Measurements from ENCODE around the gene ITGB1BP1.
A peak's percentile ranks its signal among the peaks of the same experiment; 100 is the strongest.

Gene ITGB1BP1

DNA sequence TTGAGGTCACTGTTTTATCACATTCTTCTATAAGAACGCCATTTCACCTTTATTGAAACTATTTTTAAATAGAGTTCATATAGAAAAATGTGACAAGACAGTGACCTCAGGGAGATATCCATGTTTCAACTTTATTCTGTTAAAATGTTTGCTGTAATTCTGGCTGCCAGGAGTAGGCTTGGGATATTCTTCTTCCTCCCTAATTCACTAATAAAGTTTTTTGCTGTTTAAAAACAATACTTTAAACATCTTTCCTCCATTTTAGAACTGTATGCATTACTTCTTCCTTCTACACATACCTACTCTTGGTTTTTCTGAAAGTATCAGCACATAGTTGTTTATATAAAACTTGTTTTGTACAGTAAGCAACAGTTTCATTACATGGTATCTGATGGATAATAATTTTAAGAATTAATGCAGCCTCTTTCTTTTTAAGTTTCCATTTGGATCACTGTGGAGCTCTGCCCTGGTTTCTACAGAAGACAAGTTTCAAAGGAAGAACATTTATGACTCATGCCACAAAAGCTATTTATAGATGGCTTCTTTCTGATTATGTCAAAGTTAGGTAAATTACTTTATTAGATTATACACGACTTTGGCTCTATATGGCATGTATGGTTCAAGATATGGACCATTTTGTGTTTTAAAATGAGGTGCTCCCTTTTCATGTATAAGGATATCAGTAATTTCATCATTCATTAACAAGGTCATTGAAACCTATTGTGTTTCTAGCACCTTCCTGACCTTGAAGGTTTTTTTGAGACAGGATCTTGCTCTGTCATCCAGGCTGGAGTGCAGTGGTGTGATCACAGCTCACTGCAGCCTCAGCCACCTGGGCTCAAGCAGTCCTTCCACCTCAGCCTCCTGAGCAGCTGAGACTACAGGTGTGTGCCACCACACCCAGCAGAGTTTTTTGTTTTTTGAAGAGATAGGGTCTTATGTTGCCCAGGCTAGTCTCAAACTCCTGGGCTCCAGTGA, 7.3 kb upstream of the ITGB1BP1 start:
- POLR2A ChIA-PET = no interaction called here
- no peak for DNase-seq (ENCODE audit: extremely low spot score)
- TF ChIP-seq, protein P1, sequence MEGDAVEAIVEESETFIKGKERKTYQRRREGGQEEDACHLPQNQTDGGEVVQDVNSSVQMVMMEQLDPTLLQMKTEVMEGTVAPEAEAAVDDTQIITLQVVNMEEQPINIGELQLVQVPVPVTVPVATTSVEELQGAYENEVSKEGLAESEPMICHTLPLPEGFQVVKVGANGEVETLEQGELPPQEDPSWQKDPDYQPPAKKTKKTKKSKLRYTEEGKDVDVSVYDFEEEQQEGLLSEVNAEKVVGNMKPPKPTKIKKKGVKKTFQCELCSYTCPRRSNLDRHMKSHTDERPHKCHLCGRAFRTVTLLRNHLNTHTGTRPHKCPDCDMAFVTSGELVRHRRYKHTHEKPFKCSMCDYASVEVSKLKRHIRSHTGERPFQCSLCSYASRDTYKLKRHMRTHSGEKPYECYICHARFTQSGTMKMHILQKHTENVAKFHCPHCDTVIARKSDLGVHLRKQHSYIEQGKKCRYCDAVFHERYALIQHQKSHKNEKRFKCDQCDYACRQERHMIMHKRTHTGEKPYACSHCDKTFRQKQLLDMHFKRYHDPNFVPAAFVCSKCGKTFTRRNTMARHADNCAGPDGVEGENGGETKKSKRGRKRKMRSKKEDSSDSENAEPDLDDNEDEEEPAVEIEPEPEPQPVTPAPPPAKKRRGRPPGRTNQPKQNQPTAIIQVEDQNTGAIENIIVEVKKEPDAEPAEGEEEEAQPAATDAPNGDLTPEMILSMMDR (IDR thresholded peaks at IDR 0.05; ENCODE audit: control extremely low read depth, extremely low read depth, low read depth, missing control alignments) = no peak
- CTCF ChIA-PET = interaction anchor here (1.5 kb wide), 1 partner anchor 34 kb away, joined by 3 read pairs; no protein-coding TSS in a partner anchor

DNA sequence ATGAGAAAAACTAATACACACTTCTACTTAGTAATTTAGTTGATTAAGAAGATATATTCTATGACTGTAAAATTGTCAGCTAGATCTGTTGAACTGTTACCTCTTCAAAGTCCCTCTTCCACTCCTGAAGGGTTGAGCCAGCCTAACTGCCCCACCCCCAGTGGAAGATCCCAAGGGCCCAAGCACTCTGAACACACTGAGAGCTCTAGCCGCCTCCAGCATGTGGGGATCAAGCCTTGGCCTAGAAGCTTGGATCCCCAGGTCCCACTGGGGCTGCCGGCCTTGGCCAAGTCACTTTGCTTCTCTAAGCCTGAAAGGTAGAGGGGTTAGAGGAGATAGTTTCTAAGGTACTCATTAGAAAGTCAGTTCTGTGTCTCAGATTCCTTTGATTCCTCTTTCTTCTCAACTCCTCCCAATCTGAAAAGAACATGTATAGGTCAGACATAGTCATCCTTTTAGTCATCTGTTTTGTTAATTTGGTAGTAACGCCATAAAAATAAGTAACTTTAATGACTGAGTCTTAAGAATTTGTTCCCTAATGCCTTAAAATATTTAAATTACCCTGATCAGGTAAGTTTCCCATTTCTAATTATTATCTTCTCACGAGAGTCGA, 5.7 kb upstream of the ITGB1BP1 start:
- POLR2A ChIA-PET = no interaction called here
- CTCF ChIA-PET = interaction anchor here (1.4 kb wide), 1 partner anchor 9 kb away, joined by 5 read pairs; no protein-coding TSS in a partner anchor
- TF ChIP-seq, protein P1 (IDR thresholded peaks at IDR 0.05; ENCODE audit: control extremely low read depth, extremely low read depth, low read depth, missing control alignments) = no peak
- no peak for DNase-seq (ENCODE audit: extremely low spot score)

DNA sequence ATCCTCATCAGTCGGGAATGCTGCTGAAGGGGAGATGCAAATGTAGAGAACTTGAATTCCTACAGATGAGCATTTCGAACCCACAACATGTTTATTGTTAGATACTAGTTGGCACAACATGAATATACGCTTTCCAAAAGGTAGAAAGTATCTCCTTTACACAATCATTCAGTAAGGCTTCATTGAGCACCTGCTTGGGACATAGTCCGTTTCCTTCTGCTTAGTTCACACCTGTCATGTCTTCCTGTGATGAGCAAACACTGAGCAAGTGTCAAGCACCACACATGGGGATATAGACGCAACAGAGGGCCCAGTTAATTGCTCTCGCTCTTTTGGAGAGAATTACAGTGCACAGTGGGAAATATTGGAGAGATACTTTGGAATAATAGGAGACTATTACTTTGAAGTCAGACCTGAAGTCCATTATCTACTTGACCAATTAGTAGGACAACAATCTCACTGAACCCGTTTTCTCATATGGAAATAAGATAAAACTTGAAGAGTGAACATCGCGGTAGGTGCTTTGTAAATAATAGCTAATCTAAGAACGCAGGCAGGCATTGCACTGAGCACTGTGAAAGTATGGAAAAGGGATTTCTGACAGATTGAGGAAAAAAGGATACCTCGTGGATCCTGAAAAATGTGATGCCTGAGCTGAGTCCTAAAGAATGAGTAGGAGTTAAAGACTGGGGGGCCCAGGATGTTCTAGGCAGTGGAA, 1.3 kb upstream of the ITGB1BP1 start:
- ChIA-PET CTCF (interaction anchor here (1.5 kb wide), 1 partner anchor 10 kb away, joined by 4 read pairs; no protein-coding TSS in a partner anchor), POLR2A (interaction anchor here (0.5 to 0.7 kb wide), 2 partner anchors 23 to 309 kb away, joined by 3 read pairs; no protein-coding TSS in a partner anchor)
- TF ChIP-seq, protein P1 (IDR thresholded peaks at IDR 0.05; ENCODE audit: control extremely low read depth, extremely low read depth, low read depth, missing control alignments) = no peak
- no peak for DNase-seq (ENCODE audit: extremely low spot score)

DNA sequence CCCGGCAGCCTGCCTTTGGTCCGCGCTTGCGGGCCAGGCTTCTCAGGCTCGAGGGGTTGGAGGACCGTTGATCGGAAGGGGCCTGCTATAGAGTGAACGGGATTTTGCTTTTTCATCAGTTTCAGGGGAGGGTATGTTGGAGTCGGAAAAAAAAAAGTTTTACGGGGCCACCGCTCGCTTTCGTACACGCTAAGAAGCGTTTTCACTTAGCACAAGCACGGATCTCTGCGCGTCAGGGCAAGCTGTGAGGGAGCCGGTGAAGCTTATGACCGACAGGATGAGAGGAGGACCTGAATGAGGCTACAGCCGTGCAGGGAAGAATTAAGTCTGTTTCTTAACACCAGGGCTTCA, 569 bp upstream of the ITGB1BP1 start:
- no peak for DNase-seq (ENCODE audit: extremely low spot score)
- TF ChIP-seq, protein P1 (IDR thresholded peaks at IDR 0.05; ENCODE audit: control extremely low read depth, extremely low read depth, low read depth, missing control alignments) = no peak
- CTCF ChIA-PET = no interaction called here
- POLR2A ChIA-PET = interaction anchor here (0.7 kb wide), 1 partner anchor 22 kb away, joined by 3 read pairs; no protein-coding TSS in a partner anchor

DNA sequence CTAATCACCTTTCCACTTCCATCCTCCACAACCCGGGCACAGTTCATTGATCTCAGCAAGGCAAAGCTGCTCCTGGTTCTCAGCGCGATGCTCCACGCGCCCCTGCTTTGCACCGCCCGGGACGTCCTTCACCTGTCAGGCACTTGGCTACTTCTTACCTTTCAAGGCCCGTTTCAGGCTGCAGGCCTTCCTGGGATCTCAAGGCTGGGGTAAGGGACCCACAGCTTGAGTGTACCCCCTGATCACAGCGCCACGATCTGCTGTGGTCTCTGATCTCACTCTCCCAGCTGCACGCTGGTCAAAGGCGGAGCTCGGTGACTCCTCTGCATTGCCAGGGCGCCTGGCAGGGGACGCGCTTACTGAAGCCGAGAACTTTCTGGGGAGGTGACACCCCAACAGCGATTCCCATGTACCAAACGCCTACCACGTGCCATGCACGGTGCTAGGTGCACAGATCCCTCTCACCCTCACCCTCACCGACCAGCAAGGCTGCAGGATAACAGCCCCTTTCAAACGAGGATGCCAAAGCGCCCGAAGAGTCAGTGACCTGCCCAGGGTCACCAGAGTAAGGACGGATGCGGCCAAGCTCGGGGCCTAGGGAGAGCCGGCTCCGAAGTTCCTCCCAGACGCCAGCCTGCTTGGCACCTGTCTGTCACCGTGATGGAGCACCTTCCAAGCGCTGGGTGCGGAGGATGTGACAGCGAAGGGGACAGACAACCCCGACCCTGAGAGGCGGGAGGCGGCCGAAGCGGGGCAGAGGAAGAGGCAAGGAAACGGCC, 818 bp downstream of the ITGB1BP1 start:
- CTCF ChIA-PET = interaction anchor here (0.8 to 1.5 kb wide), 2 partner anchors 14 to 133 kb away, joined by 3 to 5 read pairs; partner anchors contain the start of gene ADAM17
- TF ChIP-seq, protein P1 (IDR thresholded peaks at IDR 0.05; ENCODE audit: control extremely low read depth, extremely low read depth, low read depth, missing control alignments) = no peak
- peak; percentile 66 for DNase-seq (ENCODE audit: extremely low spot score)
- POLR2A ChIA-PET = interaction anchor here (0.5 to 0.6 kb wide), 3 partner anchors 249 to 473 kb away, joined by 3 to 9 read pairs (median 3); no protein-coding TSS in a partner anchor

All from GM10248 (cell line).